Measurements from ENCODE around the gene RAB8B. TPM values are rescaled to one million over a fixed set of nuclear protein-coding genes. Genes with fewer than 3 reads are reported as not detected.

Gene RAB8B
- total RNA-seq, 1 experiment from 2014 or later, result 17.6 TPM

GRCh38 chr15:63287109-63287508 is 97.7 kb downstream of the RAB8B start:
- TF ChIP-seq SIN3A (IDR thresholded peaks at IDR 0.05; ENCODE audit: borderline replicate concordance, insufficient read depth, low read depth, low read length) (no peak), REST (IDR thresholded peaks at IDR 0.05; ENCODE audit: insufficient read depth in 1 of 2, low read depth in 2 of 2, low read length in 1 of 2) (no peak), TCF7L2 (IDR thresholded peaks at IDR 0.05; ENCODE audit: low read depth, low read length) (no peak), CTCF (IDR thresholded peaks at IDR 0.05) (no peak), POLR2AphosphoS5 (IDR thresholded peaks at IDR 0.05; ENCODE audit: low read depth, low read length) (no peak)
- no TSS peak for BruUV-seq (replicated peaks)
- in situ Hi-C loops (cut with HindIII; ENCODE audit: low pct_unique_long_range_greater_than_20kb, low sequenced_read_pairs) (no loop called here), intact Hi-C loops (cut with micrococcal nuclease; ENCODE audit: unreplicated experiment) (no loop called here)
- DNase-seq (ENCODE audit: low read depth, low spot score) (no peak), ATAC-seq (no peak)
- Histone ChIP-seq H3K36me3 (ENCODE audit: control insufficient read depth, insufficient read depth, low read length) (no peaks in the 10 kb centered on the region), H3K27me3 (ENCODE audit: control insufficient read depth, insufficient read depth, low read length) (no peaks in the 10 kb centered on the region), H3K4me3 (ENCODE audit: low read depth in 2 of 2, low read length in 2 of 2) (no peak overlapping the region), H3K27ac (ENCODE audit: low read length) (no peak overlapping the region), H3K4me1 (ENCODE audit: control insufficient read depth, insufficient read depth, low read length) (no peaks in the 10 kb centered on the region; the same call in 1 of the 2 replicates), H3K9me3 (ENCODE audit: control insufficient read depth, insufficient read depth, low read depth, low read length) (no peaks in the 10 kb centered on the region)
- ChIA-PET POLR2A (no interaction called here), CTCF (no interaction called here)

GRCh38 chr15:63288342-63288741 is 98.9 kb downstream of the RAB8B start:
- in situ Hi-C loops (cut with HindIII; ENCODE audit: low pct_unique_long_range_greater_than_20kb, low sequenced_read_pairs), result no loop called here
- intact Hi-C loops (cut with micrococcal nuclease; ENCODE audit: unreplicated experiment), result loop anchor here (1.0 kb wide), 1 partner anchor 115 kb away; no protein-coding TSS in a partner anchor
- no peak overlapping the region for H3K4me3 ChIP-seq (ENCODE audit: low read depth in 2 of 2, low read length in 2 of 2)

More at GRCh38 chr15:63288342-63288741, 98.9 kb downstream of the RAB8B start:
- no peaks in the 10 kb centered on the region for H3K27me3 ChIP-seq (ENCODE audit: control insufficient read depth, insufficient read depth, low read length)
- H3K4me1 ChIP-seq (ENCODE audit: control insufficient read depth, insufficient read depth, low read length), result no peaks in the 10 kb centered on the region; the same call in 1 of the 2 replicates
- DNase-seq (ENCODE audit: low read depth, low spot score), result no peak
- TF ChIP-seq REST (IDR thresholded peaks at IDR 0.05; ENCODE audit: insufficient read depth in 1 of 2, low read depth in 2 of 2, low read length in 1 of 2) (no peak), POLR2AphosphoS5 (IDR thresholded peaks at IDR 0.05; ENCODE audit: low read depth, low read length) (no peak), CTCF (IDR thresholded peaks at IDR 0.05) (no peak), SIN3A (IDR thresholded peaks at IDR 0.05; ENCODE audit: borderline replicate concordance, insufficient read depth, low read depth, low read length) (no peak), TCF7L2 (IDR thresholded peaks at IDR 0.05; ENCODE audit: low read depth, low read length) (no peak)
- POLR2A ChIA-PET, result no interaction called here
- H3K9me3 ChIP-seq (ENCODE audit: control insufficient read depth, insufficient read depth, low read depth, low read length), result no peaks in the 10 kb centered on the region
- ATAC-seq, result no peak
- H3K36me3 ChIP-seq (ENCODE audit: control insufficient read depth, insufficient read depth, low read length), result no peaks in the 10 kb centered on the region
- CTCF ChIA-PET, result interaction anchor here (0.7 to 2.1 kb wide), 3 partner anchors 10 to 126 kb away, joined by 3 to 9 read pairs (median 5); no protein-coding TSS in a partner anchor
- H3K27ac ChIP-seq (ENCODE audit: low read length), result no peak overlapping the region
- BruUV-seq (replicated peaks), result no TSS peak
